ENCODE measurements around the gene CDYL2.

Gene CDYL2

DNA sequence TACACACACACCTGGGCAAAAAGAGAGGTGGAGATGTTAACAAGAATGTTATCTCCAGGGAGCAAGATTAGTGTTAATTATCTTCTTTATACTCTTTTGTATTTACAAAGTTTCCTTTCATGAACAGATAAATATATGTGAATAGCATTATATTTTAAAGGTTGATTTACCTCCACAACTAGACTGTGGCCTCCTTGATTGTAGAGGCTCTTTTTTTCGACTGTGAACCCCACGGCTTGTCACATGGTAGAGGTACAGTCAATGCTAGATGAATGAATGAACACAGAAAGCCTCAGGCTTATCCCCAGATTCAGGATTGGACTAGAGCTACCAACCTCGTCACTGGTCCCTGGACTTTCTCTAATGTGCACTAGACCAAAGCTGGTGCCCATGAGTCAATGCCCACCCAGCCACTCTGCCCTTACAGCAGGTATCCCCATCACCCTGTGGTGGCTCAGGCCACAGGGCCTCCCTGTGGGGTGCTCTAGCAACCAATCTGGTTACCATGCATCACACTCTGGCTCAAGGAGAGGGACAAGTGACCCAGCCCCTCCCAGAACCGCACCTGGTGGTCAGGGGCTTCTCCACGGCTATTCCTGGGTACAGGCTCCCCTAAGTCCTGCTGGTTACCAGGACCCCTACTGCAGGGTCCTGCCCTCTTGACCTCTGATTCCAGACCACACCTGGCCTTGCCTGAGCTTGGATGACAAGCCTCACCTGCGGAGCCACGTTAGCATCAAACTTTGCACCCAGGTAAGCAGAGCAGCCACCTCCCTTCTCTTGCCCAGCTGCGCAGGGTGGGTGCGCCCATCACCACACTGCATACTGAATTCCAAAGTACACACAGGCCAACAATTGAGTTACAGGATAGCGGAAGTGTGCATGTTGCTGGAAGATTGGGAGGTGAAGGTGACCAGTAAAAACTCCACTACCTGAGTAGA, 101.0 kb downstream of the CDYL2 start:
- DNase-seq = no peak

DNA sequence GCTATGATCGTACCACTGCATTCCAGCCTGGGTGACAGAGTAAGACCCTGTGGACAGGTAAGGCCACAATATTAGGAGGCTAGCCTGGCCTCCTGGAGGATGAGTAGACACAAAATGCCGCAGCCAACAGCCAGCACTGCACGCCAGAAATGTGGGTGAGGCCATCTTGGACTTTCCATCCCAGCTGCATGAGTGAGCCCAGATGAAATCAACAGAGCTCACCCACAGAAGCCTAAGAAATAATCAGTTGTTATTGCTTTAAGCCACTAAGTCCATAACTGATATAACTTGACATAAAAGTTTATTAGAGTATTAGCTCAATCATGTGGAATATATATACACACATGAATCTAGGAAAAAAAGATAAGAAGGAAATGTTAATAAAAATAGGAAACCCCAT, 101.7 kb downstream of the CDYL2 start:
- no peak for DNase-seq

DNA sequence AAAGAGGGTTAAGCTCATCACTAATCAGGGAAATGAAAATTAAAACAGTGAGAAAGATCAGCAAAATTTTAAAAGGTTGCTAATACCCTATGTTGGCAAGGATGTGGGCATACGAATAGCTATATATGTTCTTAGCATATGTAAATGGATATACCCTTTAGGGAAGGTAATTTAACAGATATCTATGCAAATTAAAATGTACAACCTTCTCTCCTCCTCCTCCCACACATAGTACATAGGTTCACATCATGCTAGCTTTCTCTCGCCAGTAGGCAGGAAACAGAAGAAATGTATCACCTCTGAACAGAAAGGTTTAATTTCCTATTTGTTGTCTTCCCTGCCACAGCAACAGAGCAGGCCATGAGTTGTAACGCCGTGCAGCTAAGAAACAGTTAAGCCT, 103.8 kb downstream of the CDYL2 start:
- DNase-seq = no peak

DNA sequence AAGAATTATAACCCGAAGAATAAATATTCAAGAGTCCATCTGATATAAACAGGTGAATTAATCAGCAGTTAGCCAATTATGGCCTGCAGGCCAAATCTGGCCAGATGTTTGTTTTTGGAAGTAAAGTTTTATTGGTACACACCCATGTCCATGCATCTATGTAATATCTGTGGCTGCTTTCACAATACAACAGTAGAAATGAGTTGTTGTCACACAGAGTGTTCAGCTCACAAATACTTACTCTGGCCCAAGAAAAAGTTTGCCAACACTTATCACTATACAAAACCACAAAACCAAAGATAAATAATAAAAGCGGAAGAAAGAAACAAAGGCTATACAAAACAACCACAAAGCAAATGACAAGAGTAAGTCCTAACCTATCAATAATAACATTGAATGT, 109.4 kb downstream of the CDYL2 start:
- no peak for DNase-seq

DNA sequence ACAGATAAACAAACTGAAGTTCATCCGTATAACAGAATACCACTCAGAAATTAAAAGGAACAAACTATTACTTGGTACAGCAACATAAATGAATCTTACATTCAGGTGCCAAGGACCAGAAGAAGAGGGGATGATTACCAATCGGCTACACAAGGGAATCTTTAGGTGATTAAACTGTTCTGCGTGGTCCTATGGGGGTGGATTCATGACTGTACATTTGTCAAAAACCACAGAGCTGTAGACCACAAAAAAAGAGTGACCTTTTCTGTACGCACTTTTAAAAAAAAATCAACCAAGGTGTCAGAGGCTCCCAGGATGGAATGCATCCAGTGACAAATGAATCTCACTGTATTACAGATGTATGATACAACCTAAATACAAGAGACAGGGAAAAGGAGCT, 110.8 kb downstream of the CDYL2 start:
- DNase-seq = no peak

DNA sequence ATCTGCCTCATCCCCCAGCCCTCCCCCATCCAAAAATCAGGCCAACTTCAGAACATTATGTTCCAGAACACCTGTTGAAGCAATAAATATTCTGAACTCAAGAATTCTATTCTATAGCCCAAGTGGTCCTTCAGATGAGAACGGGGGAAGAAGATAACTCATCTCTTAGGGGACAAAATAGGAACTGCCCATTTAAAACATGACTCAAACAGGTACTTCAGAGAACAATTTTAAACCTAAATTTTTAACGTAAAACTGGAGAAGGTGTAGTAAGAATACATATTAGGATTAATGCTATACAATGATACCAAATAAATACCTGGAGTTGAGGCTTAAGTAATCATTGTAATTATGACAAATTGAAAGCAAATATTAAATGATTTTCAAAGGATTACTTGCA, 112.1 kb downstream of the CDYL2 start:
- no peak for DNase-seq

DNA sequence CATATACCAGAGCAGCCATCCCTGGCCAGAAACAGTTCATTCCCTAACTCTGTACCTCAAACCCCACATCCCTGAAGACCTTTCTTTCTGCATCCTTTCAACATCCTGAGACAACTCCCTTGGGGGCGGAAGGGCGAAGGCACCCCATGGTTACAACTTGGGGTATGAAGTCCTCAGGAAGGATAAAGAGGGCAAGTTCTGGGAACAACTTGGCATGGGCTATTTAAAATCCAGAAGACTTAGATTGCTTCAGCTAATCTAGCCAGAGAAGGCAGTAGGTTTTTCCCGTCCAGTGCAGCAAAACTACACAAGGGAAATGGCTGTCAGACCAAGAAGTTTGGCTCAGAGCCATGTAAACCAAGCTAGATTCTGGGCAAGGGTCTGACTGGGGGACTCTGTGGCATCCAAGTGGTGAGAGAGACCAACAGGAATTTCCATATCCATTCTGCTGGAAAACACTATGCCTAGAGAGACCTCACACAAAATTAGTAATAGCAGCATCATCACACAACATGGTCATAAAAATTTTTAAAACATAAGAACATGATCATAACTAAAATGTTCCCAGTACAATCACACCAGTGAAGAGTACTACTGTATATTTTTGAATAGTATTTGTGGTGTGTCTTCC, 113.2 kb downstream of the CDYL2 start:
- no peak for DNase-seq

DNA sequence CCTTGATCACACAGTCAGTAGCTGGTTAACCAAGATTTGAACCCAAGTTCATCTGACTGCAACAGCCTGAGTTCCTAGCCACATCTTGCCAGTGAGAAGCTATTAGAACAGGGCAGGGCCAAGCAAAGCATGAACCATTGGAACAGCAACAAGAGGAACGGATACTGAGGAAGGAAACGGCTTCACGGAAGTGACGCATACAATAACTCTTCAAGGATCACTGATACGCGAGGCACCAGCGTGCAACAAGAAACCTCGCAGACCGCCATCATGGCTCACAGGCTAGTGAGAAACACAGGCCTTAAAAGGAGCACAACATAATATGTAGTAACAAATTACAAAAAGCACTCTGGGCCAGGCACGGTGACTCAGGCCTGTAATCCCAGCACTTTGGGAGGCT, 114.9 kb downstream of the CDYL2 start:
- no peak for DNase-seq

DNA sequence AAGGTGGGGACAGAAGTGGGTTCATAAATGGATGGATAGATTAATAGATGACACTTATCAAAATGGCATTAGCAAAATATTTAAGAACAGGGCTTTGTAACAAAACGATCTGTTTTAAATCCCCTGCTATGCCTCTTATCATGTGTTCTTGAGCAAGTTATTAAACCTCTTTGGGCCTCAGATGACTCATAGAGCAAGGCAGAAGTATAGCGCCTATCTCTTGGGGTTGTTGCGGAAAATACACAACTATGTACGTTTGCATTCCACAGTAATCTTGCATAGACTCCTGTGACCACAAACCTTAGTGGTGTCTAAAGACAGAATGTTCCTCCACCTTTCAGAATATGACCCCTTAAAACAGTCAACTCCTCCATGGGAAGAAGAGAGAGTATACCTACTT, 116.8 kb downstream of the CDYL2 start:
- DNase-seq = no peak

DNA sequence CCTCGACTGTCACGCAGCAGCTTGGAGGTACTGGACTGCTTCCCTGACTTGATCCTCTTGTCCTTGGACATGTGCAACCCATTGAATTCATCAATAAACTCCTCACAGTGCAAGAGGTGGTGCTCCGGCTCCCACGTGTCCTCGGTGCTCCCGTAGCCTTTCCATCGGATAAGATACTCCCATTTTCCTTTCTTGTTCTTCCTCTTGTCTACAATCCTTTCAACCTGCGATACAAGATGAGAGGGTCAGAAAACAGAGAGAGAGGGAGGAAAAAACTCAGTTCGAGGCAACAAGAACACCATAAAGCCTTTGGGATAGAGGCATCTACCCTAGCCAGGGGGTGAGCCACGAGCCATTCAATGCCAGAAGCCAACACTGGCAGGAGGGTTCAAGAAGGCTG, 119.5 kb downstream of the CDYL2 start:
- DNase-seq = no peak

DNA sequence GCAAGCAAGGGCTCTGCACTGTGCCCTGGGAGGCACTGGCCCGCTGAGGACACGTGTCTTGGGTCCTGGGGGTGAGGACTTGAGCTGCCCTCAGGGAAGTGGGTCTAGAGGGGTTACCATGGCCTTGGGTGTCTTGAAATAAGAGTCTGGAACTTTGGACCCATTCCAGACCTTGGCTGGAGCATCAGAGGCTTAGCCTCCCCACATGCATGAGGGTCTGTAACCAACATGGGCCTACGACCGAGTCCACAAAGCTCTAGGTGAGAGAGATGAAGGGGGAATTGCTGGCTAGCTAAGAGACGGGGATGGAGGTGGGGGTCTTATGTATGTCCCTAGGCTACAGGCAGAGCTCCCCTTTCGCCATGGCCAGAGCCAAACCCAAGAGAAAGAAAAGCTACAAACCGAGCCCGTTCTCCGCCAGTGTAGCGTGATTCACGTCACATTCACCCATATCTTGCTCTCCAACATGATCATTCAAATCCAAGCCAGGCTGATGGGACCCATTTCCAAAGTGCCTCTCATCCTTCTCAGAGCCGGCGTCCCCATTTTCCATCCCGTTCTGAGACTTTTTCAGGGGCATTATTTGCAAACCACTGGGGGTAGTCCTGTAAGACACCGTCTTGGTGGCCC, 120.1 kb downstream of the CDYL2 start:
- no peak for DNase-seq

DNA sequence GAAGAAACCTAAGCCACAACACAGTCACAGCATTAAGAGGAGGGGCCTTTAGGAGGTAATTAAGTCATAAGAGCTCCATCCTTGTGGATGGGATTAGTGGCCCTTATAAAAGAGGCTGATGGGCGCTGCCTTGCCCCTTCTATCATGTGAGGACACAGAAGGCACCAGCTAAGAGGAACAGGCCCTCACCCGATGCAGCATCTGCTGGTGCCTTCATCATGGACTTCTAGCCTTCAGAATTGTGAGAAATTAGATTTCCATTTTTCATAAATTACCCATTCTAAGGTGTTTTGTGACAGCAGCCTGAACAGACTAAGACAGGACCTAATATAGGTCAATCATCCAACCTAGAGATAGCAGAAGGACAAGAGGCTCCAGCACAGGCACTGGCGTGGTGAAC, 120.8 kb downstream of the CDYL2 start:
- no peak for DNase-seq

DNA sequence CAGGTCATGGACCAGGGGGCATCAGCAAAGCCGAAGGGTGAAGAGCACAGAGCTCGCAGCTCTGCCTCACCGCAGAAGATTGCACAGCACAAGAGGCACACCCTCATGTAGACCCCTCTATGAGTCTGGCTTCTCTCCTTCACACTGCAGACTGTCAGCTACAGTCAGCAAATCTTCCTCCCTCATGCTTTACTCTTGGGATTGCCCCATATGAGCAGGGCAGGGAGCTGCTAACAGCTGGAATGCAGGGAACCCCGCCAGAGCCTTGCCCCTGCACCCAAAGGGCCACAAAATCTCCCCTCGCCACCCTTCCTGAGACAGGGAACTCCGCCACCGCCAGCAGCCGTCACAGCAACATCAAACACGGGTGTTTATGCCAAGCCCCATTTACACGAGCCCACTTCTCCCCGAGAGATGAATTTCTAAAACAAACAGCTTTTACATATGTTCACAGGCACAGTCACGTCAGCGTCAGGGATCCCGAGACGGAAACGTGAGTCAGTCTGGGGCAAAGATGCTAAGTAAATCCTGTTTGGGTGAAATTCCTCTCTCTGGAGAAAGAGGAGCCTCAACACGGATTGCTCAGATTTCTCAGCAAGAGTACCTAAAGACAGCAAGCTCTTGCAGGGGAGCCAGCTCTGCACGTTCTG, 121.9 kb downstream of the CDYL2 start:
- DNase-seq = no peak

DNA sequence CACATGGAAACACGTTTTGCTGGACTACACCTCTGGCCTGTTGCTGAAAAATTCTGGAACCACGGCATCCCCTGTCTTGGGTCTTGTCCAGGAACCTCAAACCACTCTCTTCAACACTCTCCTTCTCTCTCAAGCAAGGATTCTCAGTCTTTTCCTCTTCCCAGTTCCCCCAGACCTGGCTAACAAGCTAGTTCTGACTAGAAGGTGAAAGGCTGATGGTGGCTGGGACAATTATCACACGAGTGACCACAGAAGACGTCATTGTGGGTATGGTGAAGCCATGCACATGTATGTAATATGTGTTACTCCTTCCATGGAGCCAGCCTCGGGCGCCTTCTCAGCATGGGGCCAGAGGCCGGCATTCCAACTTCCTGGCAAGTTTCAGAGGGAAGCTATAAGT, 123.0 kb downstream of the CDYL2 start:
- no peak for DNase-seq

DNA sequence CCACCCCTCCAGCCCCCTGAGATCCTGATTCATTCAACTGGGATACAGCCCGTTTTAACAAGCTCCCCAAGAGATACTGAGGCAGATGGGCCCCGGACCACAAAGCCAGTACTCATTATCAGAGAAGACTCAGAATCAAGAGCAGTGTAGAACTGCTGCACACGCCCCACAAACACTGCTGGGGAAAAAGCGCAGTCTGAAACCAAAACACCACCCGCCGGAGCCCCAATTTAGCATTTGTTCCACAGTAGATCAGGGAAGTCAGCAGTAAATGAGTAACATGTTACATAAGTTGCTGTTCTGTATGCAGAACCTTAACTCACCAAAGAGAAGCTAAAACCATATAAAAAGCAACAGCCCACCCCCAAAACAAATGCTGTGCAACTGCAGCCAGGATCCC, 123.6 kb downstream of the CDYL2 start:
- DNase-seq = no peak

DNA sequence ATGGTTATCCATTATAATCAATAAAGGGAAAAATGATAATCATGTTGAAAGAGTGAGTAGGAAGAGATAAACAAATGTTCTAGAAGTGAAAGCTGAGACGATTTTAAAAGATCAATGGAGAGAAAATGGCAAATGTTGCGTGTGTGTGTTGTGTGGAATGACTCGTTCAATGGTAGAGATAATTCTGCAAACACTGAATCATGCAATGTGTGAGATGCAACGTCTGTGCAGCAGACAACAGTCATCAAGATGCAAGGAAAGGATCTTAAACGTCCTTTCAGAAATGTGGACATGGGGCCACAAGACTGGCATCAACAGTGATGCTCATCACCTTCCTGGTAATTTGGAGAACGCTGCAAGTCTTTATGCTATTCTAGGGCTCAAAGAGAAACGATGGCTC, 124.4 kb downstream of the CDYL2 start:
- DNase-seq = no peak

DNA sequence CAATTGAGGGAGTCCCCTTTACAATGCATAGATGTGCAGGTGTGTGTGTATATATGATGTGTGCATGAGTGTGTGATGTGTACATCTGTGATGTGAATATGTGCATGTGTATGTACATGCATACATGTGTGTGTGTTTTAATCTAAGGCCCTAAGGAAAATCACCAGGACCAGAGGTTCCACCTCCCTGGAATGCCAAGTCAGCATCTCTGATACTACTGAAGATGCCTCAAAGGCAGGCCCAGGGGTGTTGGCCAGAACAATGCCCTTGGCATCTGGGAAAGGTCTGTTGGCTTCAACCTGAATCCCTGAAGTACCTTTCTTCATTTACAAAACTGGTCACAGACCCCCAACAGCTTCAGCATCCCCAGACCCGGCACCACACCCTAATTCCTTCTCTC, 129.5 kb downstream of the CDYL2 start:
- no peak for DNase-seq

DNA sequence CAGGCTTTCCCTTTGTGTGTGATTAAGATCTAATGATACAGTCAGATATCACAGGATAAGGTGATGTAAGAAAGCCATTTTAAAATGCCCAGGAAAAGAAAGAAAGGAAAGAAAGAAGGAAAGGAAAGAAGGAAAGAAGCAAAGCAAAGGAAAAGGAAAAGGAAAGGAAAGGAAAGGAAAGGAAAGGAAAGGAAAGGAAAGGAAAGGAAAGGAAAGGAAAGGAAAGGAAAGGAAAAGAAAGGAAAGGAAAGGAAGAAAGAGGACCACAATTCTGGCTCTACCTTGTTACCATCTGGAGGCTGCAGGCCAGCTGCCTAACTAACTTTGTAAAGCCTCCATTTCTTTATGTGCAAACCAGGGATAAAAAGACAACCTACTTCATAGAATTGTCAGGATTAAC, 132.0 kb downstream of the CDYL2 start:
- no peak for DNase-seq

DNA sequence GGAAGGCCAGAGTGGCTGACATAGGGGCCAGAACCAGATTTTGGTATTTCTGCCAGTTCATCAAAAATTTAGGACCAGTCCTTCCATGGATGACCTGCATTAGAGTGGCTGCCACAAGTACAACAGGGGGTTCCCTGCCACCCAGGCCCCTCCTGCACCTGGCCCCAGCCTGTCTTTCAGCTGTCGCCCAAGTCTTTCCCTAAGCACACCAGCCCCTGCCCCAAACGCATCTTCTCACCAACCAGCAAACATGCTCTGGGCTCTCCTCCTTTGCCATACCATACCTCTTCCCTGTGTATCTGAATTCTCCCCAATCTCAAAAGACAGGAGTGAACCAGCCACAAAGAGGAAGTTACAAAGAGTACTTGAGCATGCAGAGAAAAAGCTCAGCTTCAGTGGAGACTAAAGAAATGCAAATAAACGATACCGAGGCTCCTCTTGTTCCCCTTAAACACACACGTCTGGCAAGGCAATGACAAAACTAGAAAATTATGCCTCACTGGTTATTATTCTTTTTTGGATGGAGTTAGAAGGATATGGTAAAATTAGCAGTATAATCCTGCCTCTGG, 133.0 kb downstream of the CDYL2 start:
- DNase-seq = no peak

DNA sequence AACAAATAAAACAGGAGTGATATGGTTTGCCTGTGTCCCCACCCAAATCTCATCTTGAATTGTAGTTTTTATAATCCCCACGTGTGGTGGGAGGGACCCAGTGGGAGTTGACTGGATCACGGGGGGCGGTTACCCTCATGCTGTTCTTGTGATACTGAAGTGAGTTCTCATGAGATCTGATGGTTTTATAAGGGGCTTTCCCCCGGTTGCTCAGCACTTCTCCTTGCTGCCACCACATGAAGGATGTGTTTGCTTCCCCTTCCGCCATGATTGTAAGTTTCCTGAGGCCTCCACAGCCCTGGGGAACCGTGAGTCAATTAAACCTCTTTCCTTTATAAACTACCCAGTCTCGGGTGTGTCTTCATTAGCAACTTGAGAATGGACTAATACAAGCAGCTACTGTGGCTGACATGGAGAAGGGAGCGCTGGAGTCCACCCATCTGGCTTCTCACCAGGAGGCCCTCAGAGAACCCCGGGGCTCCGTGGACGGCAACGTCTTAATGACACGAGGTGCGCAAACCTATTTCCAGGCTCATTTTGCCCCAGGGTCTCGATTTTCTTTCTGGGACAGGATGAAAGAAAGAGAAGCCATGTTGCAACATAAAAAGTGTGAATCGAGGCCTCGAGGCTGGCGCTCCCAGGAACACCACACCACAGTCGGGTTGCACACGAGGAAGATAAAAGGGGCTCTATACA, 134.1 kb downstream of the CDYL2 start:
- DNase-seq = no peak

DNA sequence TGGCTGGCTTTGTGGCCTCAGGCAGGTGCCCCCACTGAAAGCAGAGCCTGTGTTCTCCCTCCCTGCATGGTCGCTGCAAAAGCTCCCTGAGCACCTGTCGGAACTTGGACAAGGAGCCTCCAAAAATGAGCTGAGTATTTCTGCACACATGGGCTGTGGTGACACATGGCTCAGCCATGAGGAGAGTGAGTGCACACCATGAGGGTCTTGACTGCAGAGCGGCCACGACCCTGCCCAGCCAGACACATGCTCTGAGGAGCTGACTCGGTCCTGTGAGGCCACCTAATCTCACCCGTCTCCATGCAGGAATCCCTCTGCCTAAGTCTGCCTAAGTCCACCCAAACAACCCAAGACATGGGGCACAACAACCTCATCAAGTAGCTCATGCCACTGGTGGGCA, 134.7 kb downstream of the CDYL2 start:
- DNase-seq = no peak

DNA sequence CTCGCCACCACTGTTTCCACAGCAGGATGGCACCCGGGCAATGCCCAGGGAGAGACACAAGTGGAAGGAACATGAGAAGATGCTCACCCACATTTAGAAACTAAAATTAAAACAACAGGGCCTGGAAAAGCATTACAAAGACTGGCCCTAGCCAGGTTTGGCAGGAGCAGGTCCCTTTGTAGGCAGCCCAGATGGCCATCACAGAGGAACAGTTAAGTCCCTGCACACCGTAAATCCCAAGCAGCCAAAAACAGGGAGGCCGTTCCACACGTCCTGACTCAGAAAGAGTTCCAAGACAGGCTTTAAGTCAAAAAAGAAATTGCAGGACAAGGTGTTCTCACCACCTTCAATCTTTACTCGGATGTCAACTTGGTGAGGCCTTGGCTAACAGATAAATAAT, 136.5 kb downstream of the CDYL2 start:
- no peak for DNase-seq

DNA sequence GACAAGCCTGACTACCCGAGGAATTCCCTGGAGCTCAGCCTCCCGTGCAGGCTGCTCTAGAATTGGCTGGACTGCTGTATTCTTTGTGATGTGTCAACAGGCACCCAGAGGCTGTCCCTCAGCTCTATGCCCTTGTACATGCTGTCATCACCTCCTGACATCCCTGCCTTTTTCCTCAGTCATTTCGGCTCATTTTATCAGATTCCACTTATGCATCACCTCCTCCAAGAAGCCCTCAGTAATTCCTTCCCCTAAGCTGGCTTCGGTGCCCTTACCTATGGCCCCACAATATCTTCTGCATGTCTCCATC, 137.2 kb downstream of the CDYL2 start:
- DNase-seq = no peak

All from NCI-H187 treated with DMSO at 0.1 percent for 48 hours (cell line).